GM19099 (cell line): ENCODE measurements around the gene MBD6.

Experiments
- POLR2A ChIP-seq: IDR thresholded peaks from 3 replicates; pipeline ENCODE4 v1.6.1; 2011; ENCODE audit warnings: low read depth; ENCODE audit not compliant: insufficient read length; ENCODE audit errors: extremely low read depth

Gene MBD6

DNA sequence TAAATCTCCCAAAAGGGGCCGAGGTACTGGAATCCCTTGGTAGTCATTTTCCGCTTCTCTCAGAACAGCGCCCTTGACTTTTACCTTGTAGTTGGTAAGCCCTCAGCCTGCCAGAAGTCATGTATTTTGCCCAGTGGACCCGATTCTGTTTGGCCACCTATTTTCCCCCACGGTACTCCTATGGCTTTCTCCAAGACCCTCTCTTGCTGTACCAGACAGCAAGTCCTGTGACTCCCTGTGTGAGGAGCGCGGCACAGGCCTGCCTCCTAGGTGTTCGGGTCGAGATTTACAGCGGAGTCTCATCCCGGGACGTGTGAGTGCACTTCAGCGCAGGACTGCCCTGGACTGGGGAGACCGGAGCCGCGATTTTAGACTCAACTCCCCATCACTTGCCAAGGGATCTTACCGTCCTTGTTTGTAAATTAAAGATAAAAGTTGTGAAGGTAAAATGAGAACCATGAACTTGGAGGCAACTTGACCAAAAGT, 1.1 kb upstream of the MBD6 start:
- no peak for TF ChIP-seq POLR2A

DNA sequence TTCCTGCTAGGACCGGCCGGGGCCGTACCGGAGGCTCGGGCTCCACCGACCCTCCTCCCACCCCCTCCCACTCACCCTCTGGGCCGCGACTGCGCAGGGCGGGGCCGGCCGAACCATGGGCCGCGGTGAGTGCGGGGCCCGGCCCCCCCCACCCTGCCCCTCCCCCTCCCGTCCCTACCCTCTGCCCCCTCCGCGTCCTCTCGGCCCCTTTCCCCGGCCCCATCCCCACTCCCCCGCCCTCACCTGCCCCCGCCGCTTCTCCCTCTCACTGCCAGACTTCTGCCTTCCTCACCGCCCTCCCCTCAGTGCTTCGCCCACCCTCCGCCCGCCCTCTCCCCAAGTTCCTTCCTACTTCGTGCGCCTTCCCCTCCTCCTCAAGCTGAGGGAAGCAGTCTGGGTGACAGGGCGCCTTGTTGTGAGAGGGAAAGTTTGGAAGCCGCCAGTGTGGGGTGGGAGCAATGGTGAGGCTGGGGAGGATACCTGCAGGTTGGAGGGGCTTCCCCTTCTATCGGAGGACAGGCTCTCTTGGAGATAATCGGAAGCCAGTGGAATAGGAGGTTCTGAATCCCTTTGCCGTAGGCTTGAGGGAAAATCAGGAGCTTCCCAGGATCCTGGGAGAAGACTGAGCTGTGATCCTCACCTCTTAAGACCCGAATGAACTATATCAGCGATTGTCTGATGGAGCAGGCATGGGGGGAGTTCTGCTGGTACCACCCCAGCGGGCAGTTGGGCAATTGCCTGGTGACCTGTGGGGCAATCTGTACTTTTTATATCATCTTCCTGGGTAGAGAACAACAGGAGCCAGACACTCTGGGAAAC, 472 bp downstream of the MBD6 start:
- no peak for TF ChIP-seq POLR2A

DNA sequence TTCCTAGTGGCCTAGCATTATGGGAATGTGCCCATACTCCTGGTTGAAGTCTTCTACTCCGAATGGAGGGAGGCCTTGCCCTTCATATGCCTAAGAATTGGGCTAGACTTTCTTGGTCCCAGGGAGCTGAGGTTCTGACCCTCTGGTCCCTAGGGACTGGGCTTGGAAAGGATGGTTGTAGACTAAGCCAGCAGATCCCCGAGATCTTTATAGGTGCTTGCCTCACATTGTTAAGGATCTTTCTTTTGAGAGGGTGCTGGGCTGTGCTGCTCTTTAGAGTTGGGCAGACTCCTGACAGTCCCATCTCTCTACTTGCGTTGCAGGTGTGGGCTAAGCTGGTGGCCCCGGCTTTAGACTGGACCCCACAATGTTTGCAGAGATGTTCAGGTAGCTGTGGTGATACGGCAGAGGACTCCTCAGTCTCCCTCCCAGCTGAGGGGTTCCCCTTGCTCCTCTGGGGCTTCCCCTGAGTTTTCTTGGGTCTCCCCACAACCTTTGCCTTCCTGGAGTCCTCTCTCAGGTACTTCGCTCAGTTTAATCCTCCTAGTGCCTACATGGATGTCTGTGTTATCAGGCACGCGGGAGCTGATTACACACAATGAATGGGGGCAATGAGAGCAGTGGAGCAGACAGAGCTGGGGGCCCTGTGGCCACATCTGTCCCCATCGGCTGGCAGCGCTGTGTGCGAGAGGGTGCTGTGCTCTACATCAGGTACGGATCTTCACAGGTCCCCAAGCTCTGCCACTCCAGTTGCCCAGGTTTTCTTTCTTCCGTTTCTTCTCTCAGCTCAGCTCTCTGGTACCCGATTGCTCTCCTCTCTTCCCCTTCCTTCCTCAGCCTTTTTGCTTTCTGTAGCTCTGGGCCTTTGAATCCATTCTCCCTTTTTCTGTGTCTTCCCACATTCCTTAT, 1.3 kb downstream of the MBD6 start:
- no peak for TF ChIP-seq POLR2A

DNA sequence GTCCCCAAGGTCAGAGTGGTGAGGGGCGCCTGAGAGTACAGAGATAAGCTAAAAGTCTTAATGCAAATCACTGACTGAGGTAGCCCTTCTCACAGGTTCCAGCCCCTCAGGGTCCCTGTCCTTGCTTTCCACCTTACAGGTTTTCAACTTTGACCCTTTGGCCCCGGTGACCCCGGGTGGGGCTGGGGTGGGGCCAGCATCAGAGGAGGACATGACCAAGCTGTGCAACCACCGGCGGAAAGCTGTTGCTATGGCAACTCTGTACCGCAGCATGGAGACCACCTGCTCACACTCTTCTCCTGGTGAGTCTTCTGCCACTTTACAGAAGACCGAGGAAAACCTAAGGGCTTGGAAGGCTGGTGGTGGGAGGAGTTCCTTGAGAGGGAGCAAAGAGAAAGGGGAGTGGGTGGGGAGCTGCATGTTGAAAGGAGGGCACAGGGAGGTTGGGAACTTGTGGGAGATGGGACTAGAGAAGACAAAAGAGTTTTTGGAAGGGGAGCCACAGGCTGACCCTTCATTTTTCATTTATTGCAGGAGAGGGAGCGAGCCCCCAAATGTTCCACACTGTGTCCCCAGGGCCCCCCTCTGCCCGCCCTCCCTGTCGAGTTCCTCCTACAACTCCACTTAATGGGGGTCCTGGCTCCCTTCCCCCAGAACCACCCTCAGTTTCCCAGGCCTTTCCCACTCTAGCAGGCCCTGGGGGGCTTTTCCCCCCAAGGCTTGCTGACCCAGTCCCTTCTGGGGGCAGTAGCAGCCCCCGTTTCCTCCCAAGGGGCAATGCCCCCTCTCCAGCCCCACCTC, 2.4 kb downstream of the MBD6 start:
- no peak for TF ChIP-seq POLR2A

DNA sequence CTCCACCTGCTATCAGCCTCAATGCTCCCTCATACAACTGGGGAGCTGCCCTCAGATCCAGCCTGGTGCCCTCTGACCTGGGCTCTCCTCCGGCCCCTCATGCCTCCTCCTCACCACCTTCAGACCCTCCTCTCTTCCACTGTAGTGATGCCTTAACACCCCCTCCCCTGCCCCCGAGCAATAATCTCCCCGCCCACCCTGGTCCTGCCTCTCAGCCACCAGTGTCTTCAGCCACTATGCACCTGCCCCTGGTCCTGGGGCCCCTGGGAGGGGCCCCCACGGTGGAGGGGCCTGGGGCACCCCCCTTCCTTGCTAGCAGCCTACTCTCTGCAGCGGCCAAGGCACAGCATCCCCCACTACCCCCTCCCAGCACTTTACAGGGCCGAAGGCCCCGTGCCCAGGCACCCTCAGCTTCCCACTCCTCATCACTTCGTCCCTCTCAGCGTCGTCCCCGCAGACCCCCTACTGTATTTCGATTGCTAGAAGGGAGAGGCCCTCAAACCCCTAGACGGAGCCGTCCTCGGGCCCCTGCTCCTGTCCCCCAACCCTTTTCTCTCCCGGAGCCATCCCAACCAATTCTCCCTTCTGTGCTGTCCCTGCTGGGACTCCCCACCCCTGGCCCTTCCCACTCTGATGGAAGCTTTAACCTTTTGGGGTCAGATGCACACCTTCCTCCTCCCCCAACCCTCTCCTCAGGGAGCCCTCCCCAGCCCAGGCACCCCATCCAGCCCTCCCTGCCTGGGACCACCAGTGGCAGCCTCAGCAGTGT, 3.2 kb downstream of the MBD6 start:
- no peak for TF ChIP-seq POLR2A

DNA sequence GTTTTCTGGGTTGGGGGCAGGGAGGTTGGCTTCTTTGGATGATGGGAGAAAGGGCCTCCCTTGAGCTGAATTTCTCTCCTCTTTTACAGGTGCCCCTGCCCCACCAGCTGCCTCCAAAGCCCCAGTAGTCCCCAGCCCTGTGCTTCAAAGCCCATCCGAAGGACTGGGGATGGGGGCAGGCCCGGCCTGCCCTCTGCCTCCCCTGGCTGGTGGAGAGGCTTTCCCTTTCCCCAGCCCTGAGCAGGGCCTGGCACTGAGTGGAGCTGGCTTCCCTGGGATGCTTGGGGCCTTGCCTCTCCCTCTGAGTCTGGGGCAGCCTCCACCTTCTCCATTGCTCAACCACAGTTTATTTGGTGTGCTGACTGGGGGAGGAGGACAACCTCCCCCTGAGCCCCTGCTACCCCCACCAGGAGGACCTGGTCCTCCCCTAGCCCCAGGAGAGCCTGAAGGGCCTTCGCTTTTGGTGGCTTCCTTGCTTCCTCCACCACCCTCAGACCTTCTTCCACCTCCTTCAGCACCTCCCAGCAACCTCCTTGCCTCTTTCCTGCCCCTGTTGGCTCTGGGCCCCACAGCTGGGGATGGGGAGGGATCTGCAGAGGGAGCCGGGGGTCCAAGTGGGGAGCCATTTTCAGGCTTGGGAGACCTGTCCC, 4.0 kb downstream of the MBD6 start:
- no peak for TF ChIP-seq POLR2A

DNA sequence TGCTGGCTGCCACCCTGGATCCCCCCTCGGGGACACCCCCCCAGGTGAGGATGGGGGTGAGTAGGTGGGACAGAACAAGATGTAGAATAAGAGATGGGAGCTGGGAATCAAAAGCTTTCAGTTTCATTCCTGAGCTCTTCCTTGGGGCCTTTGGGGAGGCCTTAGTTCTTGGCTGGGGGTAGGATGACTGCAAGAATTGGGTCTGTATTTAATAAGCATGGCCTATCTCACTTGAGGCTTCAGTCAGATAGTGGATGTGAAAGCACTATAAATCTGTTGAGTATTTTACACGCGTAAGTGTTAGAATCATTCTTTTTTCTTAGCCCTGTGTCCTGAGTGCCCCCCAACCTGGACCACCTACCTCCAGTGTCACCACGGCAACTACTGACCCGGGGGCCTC, 4.6 kb downstream of the MBD6 start:
- no peak for TF ChIP-seq POLR2A

DNA sequence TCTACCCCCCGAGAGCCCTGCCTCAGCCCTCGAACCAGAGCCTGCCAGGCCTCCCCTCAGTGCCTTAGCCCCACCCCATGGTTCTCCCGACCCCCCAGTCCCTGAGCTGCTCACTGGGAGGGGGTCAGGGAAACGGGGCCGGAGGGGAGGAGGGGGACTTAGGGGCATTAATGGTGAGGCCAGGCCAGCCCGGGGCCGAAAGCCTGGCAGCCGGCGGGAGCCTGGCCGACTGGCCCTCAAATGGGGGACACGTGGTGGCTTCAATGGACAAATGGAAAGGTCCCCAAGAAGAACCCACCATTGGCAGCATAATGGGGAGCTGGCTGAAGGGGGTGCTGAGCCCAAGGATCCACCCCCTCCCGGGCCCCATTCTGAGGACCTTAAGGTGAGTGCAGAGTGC, 5.6 kb downstream of the MBD6 start:
- no peak for TF ChIP-seq POLR2A

DNA sequence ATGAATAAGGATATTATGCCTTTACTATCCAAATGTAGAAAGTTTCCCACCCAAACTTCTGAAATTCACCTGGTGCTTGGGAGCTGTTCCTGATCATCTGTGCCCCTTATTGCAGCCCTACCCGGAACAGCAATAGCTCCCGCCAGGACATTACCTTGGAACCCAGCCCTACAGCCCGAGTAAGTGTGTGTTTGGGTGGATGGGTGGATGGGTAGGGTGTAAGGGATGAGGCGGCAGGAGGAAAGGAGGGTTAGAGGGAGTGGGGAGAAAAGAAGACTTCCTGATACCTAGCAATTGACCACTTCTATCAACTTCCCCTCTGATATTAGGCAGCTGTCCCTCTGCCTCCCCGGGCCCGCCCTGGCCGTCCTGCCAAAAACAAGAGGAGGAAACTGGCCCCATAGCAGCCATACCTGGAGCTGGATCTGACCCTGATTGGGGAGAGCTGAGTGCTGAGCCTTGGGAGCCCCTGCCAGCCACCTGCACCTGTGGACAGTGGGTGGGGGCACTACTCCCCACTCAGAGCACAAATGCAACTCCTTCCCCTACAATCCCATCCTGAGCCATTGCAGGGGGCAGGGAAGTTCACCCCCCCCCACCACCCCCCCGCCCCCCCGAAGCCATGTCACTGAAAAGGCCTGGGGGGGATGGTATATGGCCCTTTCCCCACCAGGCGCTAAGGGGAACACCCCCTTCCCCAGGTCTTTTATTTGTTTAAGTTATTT, 6.4 kb downstream of the MBD6 start:
- no peak for TF ChIP-seq POLR2A

DNA sequence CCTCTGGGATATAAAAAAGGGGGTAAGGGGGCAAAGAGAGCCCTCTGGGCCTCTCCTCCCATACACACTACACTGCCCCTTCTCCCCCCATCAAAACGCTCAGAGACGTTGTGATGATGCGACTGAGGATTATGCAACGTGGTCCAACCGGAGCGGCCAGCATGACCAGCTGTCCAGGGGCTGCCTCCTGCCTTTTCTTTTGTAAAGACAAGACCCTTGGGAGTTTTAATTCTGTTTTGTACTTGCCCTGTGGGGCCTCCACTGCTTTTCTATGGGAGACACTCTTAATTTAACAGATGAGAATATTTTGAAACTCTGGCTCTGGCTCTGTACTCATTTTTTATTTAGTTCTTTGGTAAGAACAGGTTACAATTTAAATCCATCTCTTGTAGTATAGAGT, 7.2 kb downstream of the MBD6 start:
- no peak for TF ChIP-seq POLR2A

DNA sequence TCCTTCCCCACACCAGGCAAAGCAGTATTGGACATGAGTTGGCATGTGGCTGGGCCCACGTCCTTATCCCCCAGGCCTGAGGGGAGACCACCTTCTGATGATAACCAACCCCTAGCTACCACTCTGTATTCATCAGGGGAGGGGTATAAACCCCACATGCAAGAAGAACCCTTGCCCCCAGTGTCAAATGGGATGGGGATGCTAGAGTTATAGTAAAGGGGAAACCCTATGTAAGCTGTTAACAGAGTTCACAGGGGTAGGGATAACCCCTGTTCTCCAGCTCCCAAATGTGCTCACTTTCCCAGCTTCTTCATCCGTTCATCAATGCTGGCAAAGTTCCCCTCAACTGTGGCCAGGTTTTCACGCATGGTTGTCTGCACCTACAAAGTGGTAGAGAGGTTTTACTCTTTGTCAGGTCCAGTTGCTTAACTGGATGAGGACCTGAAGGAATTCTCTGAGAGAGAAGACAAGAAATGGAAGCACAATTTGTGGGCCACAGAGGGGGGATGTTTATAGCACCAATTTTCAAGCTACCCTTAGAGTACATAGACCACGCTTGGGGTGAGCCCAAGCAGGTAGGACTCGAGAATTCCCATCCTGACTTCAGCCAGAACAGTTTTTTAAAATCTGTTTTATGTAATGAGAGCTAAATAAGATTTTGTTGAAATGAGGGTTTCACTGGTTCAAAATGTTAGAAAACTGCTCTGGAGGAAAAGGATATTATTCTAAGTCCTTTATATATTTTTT, 7.9 kb downstream of the MBD6 start:
- no peak for TF ChIP-seq POLR2A

DNA sequence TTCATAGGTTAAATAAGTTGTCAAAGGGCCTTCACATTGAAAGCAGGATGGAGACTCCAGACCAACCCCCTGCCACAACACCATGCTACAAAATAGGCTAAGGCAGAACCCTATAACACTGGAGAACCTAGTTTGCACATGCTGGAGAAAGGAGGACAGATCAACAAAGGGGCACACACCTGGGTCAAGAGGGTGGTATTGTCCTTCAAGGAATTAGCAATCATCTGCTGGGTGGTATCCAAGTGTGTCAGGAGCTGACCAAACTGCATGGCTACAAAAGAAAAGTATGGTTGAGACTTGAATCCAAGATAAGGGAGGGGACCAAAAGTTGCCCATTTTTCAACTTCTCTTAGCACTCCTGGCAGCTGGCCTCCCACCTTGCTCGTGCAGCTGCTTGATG, 9.2 kb downstream of the MBD6 start:
- TF ChIP-seq POLR2A, result peak; percentile 29

DNA sequence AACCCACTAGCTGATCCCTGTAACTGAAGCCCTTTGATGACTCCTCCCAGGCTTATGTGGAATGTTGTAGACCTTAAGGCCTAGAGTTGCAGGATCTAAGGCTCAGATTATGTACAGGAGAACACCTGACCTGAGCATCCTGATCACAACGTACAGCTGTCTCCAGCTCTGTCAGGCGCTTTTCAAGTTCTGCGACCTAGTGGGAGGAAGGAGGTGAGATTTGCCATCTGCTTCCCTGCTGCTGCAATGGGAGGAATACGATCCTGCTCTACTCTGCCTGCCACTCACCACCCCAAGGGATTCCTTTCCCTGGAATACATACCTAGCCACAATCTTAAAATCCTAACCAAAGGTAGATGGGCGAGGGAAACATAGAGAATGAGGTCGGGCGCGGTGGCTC, 10.5 kb downstream of the MBD6 start:
- no peak for TF ChIP-seq POLR2A

DNA sequence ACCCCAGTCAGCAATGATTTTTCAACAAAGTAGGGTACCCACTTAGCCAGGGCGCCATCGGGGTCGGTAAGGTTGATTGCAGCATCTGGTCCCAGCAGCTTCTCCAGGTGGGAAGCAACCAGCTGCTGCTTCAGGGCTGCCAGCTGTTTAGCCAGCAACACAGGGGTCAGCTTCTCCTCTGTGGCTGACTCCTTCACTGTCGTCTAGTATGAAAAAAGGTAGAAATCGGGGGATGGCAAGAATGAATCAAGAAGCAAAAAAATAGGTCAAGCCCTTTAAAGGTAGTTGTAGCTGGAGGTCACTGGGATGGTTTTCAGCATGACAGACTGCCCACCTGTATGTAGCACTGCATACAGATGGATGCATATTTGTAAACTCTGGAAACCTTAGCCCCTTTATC, 11.6 kb downstream of the MBD6 start:
- TF ChIP-seq POLR2A, result no peak
